H9 (cell line): Measurements from ENCODE around the gene GGA2. TPM values are rescaled to one million over a fixed set of nuclear protein-coding genes. Genes with fewer than 3 reads are reported as not detected.
A peak's percentile ranks its signal among the peaks of the same experiment; 100 is the strongest.

Experiments used
- DNase-seq: peaks from one replicate; pipeline ENCODE4 v3.0.0-alpha.2; 2017
- H2AFZ ChIP-seq: one replicate; pipeline ENCODE4 v1.6.1; 2013; ENCODE audit warnings: mild to moderate bottlenecking, low read length, control low read depth, moderate library complexity
- H2AK5ac ChIP-seq: 2 replicates; pipeline ENCODE4 v1.6.1; 2013; ENCODE audit warnings: low read length, control low read depth, mixed read lengths; ENCODE audit not compliant: insufficient read length
- H2BK120ac ChIP-seq: one replicate; pipeline ENCODE4 v1.6.1; 2013; ENCODE audit warnings: low read depth, mild to moderate bottlenecking, low read length, control low read depth, inconsistent platforms; ENCODE audit not compliant: poor library complexity, severe bottlenecking
- H2BK12ac ChIP-seq: 2 replicates; pipeline ENCODE4 v1.6.1; 2013; ENCODE audit warnings: low read length, control low read depth, mixed read lengths, low read depth; ENCODE audit not compliant: insufficient read length
- H2BK15ac ChIP-seq: 2 replicates; pipeline ENCODE4 v1.6.1; 2013; ENCODE audit warnings: low read depth, low read length, control low read depth
- H2BK20ac ChIP-seq: one replicate; pipeline ENCODE4 v1.6.1; 2013; ENCODE audit warnings: low read depth, mild to moderate bottlenecking, low read length, control low read depth, inconsistent platforms; ENCODE audit not compliant: poor library complexity, severe bottlenecking
- H2BK5ac ChIP-seq: 2 replicates; pipeline ENCODE4 v1.6.1; 2013; ENCODE audit warnings: low read length, control low read depth, mixed read lengths; ENCODE audit not compliant: insufficient read length
- H3K14ac ChIP-seq: 2 replicates; pipeline ENCODE4 v1.6.1; 2013; ENCODE audit warnings: low read length, control low read depth; ENCODE audit not compliant: insufficient read depth
- H3K18ac ChIP-seq: 2 replicates; pipeline ENCODE4 v1.6.1; 2013; ENCODE audit warnings: low read depth, mild to moderate bottlenecking, mixed read lengths, low read length, control low read depth; ENCODE audit not compliant: insufficient read length
- H3K23ac ChIP-seq: 2 replicates; pipeline ENCODE4 v1.6.1; 2013; ENCODE audit warnings: low read length, control low read depth, mixed read lengths, low read depth; ENCODE audit not compliant: insufficient read length
- H3K23me2 ChIP-seq: 2 replicates; pipeline ENCODE4 v1.6.1; 2013; ENCODE audit warnings: low read depth, mild to moderate bottlenecking, mixed read lengths, low read length, control low read depth; ENCODE audit not compliant: insufficient read length, poor library complexity, severe bottlenecking
- H3K27ac ChIP-seq: 2 replicates; pipeline ENCODE4 v1.5.1; 2013; ENCODE audit warnings: low read length, control low read depth, mixed read lengths, low read depth; ENCODE audit not compliant: insufficient read length
- H3K27me3 ChIP-seq: 2 replicates; pipeline ENCODE4 v1.6.1; 2013; ENCODE audit warnings: low read length, control low read depth, inconsistent platforms; ENCODE audit not compliant: insufficient read depth
- H3K4ac ChIP-seq: 2 replicates; pipeline ENCODE4 v1.6.1; 2013; ENCODE audit warnings: low read depth, mild to moderate bottlenecking, control low read depth, inconsistent platforms, low read length, moderate library complexity
- H3K4me1 ChIP-seq: 2 replicates; pipeline ENCODE4 v1.6.1; 2013; ENCODE audit warnings: low read length, control low read depth, inconsistent platforms; ENCODE audit not compliant: insufficient read depth
- H3K4me2 ChIP-seq: 2 replicates; pipeline ENCODE4 v1.6.1; 2013; ENCODE audit warnings: low read length, control low read depth, mixed read lengths; ENCODE audit not compliant: insufficient read length, insufficient read depth
- H3K56ac ChIP-seq: 2 replicates; pipeline ENCODE4 v1.6.1; 2013; ENCODE audit warnings: low read depth, mild to moderate bottlenecking, mixed read lengths, low read length, control low read depth; ENCODE audit not compliant: insufficient read length
- H3K79me1 ChIP-seq: 2 replicates; pipeline ENCODE4 v1.6.1; 2013; ENCODE audit warnings: low read depth, mild to moderate bottlenecking, moderate library complexity, low read length, control low read depth, inconsistent platforms; ENCODE audit not compliant: insufficient read depth, poor library complexity, severe bottlenecking
- H3K79me2 ChIP-seq: 2 replicates; pipeline ENCODE4 v1.6.1; 2013; ENCODE audit warnings: low read length, control low read depth, inconsistent platforms; ENCODE audit not compliant: insufficient read depth
- H3K9ac ChIP-seq: 2 replicates; pipeline ENCODE4 v1.6.1; 2013; ENCODE audit warnings: low read length, control low read depth, mixed read lengths; ENCODE audit not compliant: insufficient read length; ENCODE audit errors: extremely low read depth
- H3K9me3 ChIP-seq: one replicate; pipeline ENCODE4 v1.6.1; 2013; ENCODE audit warnings: low read depth, low read length, inconsistent platforms; ENCODE audit not compliant: control insufficient read depth
- H3T11ph ChIP-seq: one replicate; pipeline ENCODE4 v1.6.1; 2013; ENCODE audit warnings: mild to moderate bottlenecking, low read length, control low read depth, inconsistent platforms
- H4K20me1 ChIP-seq: one replicate; pipeline ENCODE4 v1.6.1; 2013; ENCODE audit not compliant: control insufficient read depth, insufficient read length, insufficient read depth
- H4K5ac ChIP-seq: 2 replicates; pipeline ENCODE4 v1.6.1; 2013; ENCODE audit warnings: low read depth, mild to moderate bottlenecking, mixed read lengths, low read length, control low read depth; ENCODE audit not compliant: insufficient read length
- H4K8ac ChIP-seq: replicated peaks from 2 replicates; pipeline ENCODE4 v1.6.1; 2013; ENCODE audit warnings: low read length, control low read depth, mixed read lengths, low read depth; ENCODE audit not compliant: insufficient read length
- H4K91ac ChIP-seq: 2 replicates; pipeline ENCODE4 v1.6.1; 2013; ENCODE audit warnings: low read depth, mild to moderate bottlenecking, moderate library complexity, mixed read lengths, low read length, control low read depth; ENCODE audit not compliant: insufficient read length
- H3K27ac Mint-ChIP-seq, 3 experiments: 2 replicates in 2 of 3; 3 replicates in 1 of 3; pipeline ENCODE4 v1.8.0; 2020 to 2021; ENCODE audit warnings: mixed read lengths in 3 of 3, mild to moderate bottlenecking in 1 of 3, moderate library complexity in 1 of 3
- H3K27me3 Mint-ChIP-seq: 2 replicates; pipeline ENCODE4 v1.8.0; 2021; ENCODE audit warnings: low read depth, mild to moderate bottlenecking, moderate library complexity, mixed read lengths
- H3K36me3 Mint-ChIP-seq, 3 experiments: 2 replicates in 2 of 3; 3 replicates in 1 of 3; pipeline ENCODE4 v1.8.0; 2020 to 2021; ENCODE audit warnings: low read depth in 3 of 3, mixed read lengths in 3 of 3; ENCODE audit not compliant: insufficient read depth in 1 of 3
- H3K4me1 Mint-ChIP-seq, 2 experiments: 2 replicates each; pipeline ENCODE4 v1.8.0; 2020; ENCODE audit warnings: mixed read lengths in 2 of 2
- H3K4me3 Mint-ChIP-seq, 2 experiments: 2 replicates in 1 of 2; 3 replicates in 1 of 2; pipeline ENCODE4 v1.8.0; 2020 to 2021; ENCODE audit warnings: mild to moderate bottlenecking in 2 of 2, mixed read lengths in 2 of 2, moderate library complexity in 1 of 2
- H3K9me3 Mint-ChIP-seq, 2 experiments: 2 replicates in 1 of 2; 3 replicates in 1 of 2; pipeline ENCODE4 v1.8.0; 2020; ENCODE audit warnings: mild to moderate bottlenecking in 2 of 2, mixed read lengths in 2 of 2, moderate library complexity in 1 of 2
- WGBS: extraction: QIAGEN DNeasy Blood & Tissue Kit; methylation state at CpG from one replicate; pipeline ENCODE4 v1.1.7; 2013; ENCODE audit warnings: missing lambda C conversion rate, low lambda C conversion rate, mixed read lengths; ENCODE audit not compliant: insufficient read length; ENCODE audit errors: extremely low coverage; 5-methylcytosine and 5-hydroxymethylcytosine counted together
- total RNA-seq: library from RNA; stranded (reverse); gene quantifications from 2 replicates; pipeline ENCODE4 v1.2.1, GENCODE V29; 2021
- TF ChIP-seq, protein P1 (sequence below): fragments of 200-600 bp; sonication (generic); conservative IDR thresholded peaks from 3 replicates; pipeline ENCODE4 v1.8.0; 2021; ENCODE audit warnings: antibody characterized with exemption, mild to moderate bottlenecking

GGA2 gene
- total RNA-seq, 1 experiment from 2014 or later, result 143 TPM

DNA sequence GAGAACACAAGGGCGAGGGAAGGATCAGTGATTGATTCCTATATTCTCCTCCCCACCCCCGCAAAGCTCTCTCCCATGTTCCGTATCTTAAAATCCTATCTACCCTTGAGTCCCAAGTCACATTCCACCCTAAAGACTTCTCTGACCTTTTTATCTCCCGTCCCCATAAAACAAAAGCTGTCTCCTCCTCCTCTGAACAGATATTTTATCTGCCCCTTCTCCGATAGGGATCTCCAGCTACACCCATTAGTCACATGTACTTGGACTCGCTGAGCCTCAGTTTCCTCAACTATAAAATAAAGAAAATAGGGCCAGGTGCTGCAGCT lies 12.8 kb downstream of the GGA2 start:
- no peak overlapping the region for H3K4me2 ChIP-seq
- peaks cover 28 to 30% of the 10 kb centered on the region in 2 experiments for H3K4me1 Mint-ChIP-seq
- H3K79me1 ChIP-seq, result peaks cover 3% of the 10 kb centered on the region
- H3K4me3 Mint-ChIP-seq, result no peak overlapping the region
- no peak overlapping the region for H3K9ac ChIP-seq
- H4K8ac ChIP-seq, result no peak overlapping the region
- no peak overlapping the region for H3K18ac ChIP-seq
- no peak for DNase-seq
- peaks cover 10% of the 10 kb centered on the region; the same call in 1 of the 2 replicates for H3K79me2 ChIP-seq
- H3K27ac ChIP-seq, result no peak overlapping the region
- no peak overlapping the region for H3K4ac ChIP-seq
- H4K20me1 ChIP-seq, result no peaks in the 10 kb centered on the region
- H2BK15ac ChIP-seq, result no peak overlapping the region
- H3K36me3 Mint-ChIP-seq, result peaks cover 18 to 63% (median 56%) of the 10 kb centered on the region in 3 experiments; a peak in 6 of 7 replicates
- H3K4me1 ChIP-seq, result no peaks in the 10 kb centered on the region
- WGBS, result no CpG with 5 or more reads among the region's 6 CpGs
- H3K23me2 ChIP-seq, result no peaks in the 10 kb centered on the region
- H3K23ac ChIP-seq, result no peak overlapping the region
- H3K27me3 ChIP-seq, result no peaks in the 10 kb centered on the region
- no peaks in the 10 kb centered on the region for H3K9me3 ChIP-seq
- no peaks in the 10 kb centered on the region for H3K27me3 Mint-ChIP-seq
- H4K5ac ChIP-seq, result no peak overlapping the region
- H2AK5ac ChIP-seq, result no peak overlapping the region
- H2BK20ac ChIP-seq, result no peak overlapping the region
- TF ChIP-seq, protein P1, sequence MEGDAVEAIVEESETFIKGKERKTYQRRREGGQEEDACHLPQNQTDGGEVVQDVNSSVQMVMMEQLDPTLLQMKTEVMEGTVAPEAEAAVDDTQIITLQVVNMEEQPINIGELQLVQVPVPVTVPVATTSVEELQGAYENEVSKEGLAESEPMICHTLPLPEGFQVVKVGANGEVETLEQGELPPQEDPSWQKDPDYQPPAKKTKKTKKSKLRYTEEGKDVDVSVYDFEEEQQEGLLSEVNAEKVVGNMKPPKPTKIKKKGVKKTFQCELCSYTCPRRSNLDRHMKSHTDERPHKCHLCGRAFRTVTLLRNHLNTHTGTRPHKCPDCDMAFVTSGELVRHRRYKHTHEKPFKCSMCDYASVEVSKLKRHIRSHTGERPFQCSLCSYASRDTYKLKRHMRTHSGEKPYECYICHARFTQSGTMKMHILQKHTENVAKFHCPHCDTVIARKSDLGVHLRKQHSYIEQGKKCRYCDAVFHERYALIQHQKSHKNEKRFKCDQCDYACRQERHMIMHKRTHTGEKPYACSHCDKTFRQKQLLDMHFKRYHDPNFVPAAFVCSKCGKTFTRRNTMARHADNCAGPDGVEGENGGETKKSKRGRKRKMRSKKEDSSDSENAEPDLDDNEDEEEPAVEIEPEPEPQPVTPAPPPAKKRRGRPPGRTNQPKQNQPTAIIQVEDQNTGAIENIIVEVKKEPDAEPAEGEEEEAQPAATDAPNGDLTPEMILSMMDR, result no peak
- H3K27ac Mint-ChIP-seq, result peak overlapping the region; percentile 12 to 86 (median 59); a peak in 5 of 7 replicates
- H2BK12ac ChIP-seq, result no peak overlapping the region
- no peak overlapping the region for H4K91ac ChIP-seq
- H2AFZ ChIP-seq, result no peak overlapping the region
- H3K14ac ChIP-seq, result no peak overlapping the region
- no peak overlapping the region for H2BK5ac ChIP-seq
- no peak overlapping the region for H3T11ph ChIP-seq
- H3K56ac ChIP-seq, result no peak overlapping the region
- H2BK120ac ChIP-seq, result no peak overlapping the region
- no peaks in the 10 kb centered on the region for H3K9me3 Mint-ChIP-seq
